OCI-LY1 (cell line): ENCODE data around the gene MPI.

ENCODE experiments used
- CTCF ChIP-seq: fragments of 200-600 bp; sonication (generic), shearing (Covaris generic); IDR thresholded peaks from 2 replicates; pipeline ENCODE4 v1.5.1; 2017; ENCODE audit warnings: mild to moderate bottlenecking, antibody characterized with exemption, low read length, moderate library complexity, mixed read lengths
- EZH2 ChIP-seq: fragments of 200-600 bp; sonication (generic), shearing (Covaris generic); IDR thresholded peaks from 2 replicates; pipeline ENCODE4 v1.8.0; 2017; ENCODE audit warnings: borderline replicate concordance, mixed run types, mild to moderate bottlenecking, antibody characterized with exemption, low read length, moderate library complexity, mixed read lengths

GRCh38 chr15:74907163-74907870 lies 17.5 kb downstream of the MPI start:
- TF ChIP-seq CTCF = no peak
- no peak for TF ChIP-seq EZH2
